Stimulated activated CD4-positive, alpha-beta T cell treated with anti-CD3 and anti-CD28 coated beads, Interleukin-15, amount 100 ng/mL, for 24 hours (primary cell): ENCODE measurements around the gene NGEF.
"Not testable (repeated sequence)": the region's sequence is repeated elsewhere in the genome, so short reads cannot be mapped to it uniquely, and the experiment has no call there.

Experiments
- DNase-seq: peaks from one replicate; pipeline ENCODE4 v3.0.0-alpha.2; 2020

The NGEF gene

GRCh38 chr2:233013027-233013461 lies at the start of gene NGEF:
TSS of gene NGEF (minus strand) at chr2:233013256. CDS start at chr2:232974890, 38,366 bp downstream.
- no peak for DNase-seq

DNA sequence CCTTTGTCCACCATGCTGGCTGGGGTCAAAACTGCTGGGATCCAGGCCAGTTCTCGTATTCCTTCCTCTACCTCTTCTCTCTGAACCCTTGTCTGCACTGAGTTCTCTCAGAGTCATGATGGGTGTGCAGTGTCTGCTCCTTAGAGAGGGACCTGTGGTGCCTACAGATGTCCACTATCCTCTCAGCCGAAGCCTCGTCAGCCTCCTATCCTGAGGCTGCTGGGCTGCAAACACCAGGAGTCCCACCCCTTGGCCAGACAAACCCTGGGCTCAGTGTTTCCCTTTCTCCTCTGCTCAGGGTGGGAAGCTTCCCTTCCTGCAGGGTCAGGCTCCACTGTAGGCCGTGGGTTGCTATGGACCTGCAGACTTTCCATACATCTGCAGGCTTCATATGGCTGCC lies 49.4 kb upstream of the NGEF start:
- no peak for DNase-seq

DNA sequence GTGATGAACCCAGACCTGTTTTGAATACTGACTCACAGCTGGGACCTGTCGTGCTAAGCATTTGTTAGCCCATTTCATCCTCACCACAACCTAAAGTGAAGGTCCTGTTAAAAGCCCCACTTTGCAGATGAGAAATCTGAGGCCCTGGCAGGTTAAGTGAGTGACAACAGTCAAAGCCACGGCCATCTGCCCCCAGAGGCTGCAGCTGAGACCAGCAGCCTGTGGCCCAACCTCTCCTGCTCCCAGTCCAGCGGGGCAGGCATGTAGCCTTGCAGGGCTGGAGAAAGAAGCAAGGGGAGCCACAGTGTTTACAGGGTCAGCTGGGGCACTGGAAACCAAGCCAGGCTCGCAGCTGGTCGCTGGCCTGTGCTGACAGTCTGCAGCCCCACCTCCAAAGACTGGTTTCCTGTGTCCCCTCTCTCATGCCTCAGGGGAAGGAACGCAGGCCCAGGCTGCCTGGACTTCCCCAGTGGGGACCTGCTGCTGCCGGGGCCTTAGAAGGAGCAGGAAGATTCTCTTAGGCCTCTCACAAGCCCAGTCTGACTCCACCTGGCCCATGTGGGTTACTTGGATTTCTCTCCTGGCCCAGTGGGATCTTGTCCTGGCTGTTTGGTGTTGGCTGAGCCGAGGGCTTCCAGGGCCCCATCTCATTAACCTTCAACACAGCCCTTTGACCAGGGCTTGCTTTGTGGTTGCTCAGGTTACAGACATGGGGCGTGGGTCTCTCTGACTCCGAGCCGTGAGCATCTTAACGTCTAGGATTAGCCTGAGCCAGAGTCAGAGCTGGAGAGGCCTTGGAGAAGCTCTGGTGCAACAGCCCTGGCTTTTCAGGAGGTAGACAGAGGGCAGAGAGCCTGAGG lies 48.8 kb upstream of the NGEF start:
- DNase-seq, result peak; percentile 57

DNA sequence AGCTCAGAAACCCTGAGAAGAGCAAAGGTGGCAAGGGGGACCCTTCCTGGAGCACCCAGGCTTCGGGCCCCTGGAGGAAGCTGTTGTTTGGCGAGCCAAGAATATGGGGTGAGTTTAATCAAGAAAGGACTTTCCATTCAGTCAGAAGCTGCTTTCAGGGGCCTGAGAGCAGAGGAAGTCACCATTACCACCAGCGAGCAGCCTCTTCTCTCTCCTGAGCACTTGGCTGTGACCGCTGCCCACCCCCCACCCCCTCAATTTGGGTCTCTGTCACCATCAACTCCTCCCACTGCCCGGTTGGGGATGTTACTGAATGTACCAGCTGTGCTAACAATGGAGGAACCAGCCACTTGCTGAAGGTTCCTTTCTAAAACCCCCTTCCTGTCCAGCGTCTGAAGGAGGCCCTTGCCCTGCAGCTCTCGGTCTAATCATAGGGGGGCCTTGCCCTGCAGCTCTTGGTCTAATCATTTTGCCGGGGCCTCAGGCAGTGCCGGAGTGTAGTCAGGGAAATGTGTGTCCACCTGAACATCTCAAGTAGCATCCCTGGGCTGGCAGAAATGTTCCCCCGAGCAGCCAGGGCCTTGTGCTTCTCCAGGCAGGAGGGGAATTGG lies 48.0 kb upstream of the NGEF start:
- peak; percentile 62 for DNase-seq

DNA sequence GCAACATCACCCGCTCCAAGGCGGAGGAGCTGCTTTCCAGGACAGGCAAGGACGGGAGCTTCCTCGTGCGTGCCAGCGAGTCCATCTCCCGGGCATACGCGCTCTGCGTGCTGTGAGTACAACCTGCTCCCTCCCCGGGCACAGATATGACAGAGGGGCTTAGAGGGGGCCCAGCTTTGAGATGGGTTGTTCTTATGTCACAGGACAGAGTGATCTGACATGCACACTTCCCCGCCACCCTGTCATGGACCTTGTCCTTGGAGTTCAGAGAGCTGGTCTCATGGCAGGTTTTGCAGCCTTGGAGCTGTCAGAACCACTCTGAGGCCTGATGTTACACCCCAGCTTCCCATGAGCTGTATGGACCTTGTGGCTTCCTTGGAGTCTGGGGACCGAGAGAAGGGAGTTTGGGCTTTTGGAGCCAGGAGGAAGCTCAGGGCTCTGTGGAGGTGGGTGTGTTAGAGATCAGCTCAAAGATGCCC lies 47.5 kb upstream of the NGEF start:
- DNase-seq, result no peak

GRCh38 chr2:233059797-233060500 lies 46.9 kb upstream of the NGEF start, which contains the start of gene INPP5D:
TSS of gene INPP5D (plus strand) at chr2:233060342. CDS start at chr2:233060479, 137 bp downstream.
- peak; percentile 78 for DNase-seq

DNA sequence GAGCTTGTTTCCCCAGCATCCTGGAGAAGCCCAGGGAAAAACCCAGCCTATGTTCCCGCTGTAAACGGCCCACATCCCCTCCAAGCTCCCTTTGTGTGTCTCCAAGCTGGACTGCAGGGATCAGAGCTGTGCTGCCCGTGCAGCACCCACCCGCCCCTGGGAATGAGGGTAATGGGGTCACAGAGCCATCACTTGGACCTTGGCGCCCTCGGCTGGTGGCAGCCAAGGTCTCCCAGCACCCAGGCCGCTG lies 46.4 kb upstream of the NGEF start:
- no peak for DNase-seq

- no peak for DNase-seq
Measured at GRCh38 chr2:233058717-233059546, 45.9 kb upstream of the NGEF start.

DNA sequence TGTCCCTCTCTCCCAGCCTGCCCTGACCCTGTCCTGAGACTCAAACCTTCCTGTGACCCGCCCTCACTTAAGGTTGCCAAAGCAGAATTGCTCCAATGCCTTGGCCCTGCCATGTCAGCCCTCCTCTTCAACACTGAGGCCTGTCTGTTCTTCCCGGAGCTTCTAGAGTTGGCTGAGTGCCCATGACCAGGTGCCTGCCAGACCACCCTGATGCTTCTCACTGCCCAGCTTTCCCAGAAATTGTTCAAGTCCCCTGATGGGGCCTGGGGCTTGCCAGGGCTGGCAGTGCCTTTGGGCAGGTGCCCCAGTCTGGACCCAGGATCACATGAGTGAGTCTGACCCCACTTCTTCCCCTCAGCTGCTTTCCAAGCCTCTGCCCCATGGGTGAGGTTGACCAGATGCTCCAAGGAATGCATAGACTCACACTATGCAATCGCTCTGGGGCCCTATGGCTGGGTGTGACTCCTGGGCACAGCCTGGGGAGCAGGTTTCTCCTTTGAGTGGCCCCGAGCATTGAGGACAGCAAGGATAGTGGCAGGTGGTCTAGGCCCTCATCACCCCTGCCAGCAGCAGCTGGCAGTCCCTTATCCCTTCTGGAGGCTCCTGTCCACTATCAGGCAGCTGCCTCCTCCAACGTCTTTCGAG lies 44.0 kb upstream of the NGEF start:
- DNase-seq, result no peak

GRCh38 chr2:233055362-233055761 lies 42.3 kb upstream of the NGEF start:
- DNase-seq, result no peak

DNA sequence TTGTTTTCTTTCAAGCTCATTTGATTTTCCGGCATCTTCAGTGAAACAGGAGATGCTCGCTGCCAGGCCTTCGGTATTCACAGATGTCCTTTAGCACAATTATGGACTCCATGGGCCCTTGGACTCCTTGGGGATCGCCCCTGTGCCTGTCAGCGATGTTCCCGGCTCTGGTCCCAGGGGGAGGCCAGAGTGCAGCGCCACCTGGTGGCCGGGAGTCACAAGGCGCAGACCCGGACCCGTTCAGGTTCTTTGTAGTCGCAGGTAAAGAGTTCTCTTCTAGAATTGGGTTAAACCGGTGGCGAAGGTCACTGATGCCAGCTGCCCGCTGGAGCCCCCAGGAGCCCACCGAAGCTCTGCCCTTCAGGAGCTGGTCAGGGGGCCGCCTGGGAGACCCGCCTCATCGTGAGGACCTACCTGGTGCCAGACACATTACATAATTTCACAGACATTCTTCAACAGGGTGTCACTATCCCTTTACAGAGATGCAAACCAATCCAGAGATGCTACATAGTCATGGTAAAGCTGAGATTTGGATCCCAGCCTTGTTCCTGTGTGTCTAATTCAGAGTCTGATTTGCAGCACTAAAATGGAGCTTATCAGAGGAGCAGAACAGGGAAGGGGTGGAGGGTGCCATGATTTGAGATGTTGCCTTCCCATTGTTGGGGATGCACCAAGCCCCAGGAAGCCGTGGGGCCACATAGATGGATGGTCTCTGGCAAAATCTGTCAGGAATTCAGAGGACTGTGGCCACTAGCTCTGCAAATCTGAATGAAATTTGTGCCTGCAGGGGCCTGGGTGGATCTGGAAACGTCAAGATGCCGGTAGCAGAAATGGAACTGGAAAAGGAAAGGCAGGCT lies 41.1 kb upstream of the NGEF start:
- peak; percentile 84 for DNase-seq

DNA sequence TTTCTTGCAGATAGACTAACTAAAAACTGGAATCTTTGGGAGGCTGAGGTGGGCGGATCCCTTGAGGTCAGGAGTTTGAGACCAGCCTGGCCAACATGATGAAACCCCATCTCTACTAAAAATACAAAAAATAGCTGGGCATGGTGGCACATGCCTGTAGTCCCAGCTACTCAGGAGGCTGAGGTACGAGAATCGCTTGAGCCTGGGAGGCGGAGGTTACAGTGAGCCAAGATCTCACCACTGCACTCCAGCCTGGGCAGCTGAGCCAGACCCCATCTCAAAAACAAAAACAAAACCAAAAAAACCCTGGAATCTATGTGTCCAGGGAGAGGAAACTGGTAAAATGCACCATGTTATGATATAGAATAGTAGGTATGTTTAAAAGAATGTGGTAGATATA lies 39.5 kb upstream of the NGEF start:
- DNase-seq, result not testable (repeated sequence)

DNA sequence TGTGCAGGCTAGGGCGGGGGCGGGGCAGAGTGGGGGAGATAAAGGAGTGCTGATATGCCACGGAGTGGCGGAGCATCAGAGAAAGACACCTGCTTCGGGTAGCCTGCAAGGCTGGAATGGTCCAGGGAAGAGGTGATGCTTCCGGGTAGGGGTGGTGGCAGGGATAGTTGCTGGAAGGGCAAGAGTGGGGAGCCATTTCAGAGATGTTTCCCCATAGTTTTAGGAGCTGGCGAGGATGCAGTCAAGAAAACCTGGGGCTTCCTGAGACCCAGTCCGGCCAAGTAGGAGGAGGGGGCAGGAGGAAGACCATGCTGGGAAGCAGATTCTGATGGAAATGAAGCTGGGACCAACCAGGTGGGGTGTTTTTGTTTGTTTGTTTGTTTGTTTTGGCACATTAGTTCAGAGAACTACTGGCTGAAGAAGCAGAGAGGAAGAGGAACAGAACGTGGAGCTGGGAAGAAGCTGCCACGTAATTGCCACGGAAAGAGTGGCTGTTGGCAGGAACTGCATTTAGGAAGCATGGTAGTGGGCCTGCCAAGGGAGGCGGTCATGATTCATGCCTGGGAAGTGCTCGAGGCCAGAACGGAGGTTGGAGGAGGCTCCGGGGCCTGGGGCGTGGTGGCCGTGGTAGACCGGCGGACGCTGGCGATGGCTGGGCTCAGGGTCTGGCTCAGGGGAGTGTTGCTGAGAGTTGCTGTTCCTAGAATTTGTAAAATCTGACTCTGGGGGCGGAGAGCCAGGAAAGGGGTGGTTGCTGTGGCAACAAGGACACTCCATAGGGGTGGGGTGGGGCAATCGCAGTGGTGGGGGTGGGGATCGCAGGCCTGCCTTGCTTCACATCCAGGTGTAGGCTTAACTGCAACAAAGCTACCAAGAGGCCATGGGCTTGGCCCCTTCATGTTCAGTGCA lies 38.4 kb upstream of the NGEF start:
- DNase-seq, result no peak

GRCh38 chr2:233049194-233049761 lies 36.2 kb upstream of the NGEF start:
- DNase-seq, result no peak

DNA sequence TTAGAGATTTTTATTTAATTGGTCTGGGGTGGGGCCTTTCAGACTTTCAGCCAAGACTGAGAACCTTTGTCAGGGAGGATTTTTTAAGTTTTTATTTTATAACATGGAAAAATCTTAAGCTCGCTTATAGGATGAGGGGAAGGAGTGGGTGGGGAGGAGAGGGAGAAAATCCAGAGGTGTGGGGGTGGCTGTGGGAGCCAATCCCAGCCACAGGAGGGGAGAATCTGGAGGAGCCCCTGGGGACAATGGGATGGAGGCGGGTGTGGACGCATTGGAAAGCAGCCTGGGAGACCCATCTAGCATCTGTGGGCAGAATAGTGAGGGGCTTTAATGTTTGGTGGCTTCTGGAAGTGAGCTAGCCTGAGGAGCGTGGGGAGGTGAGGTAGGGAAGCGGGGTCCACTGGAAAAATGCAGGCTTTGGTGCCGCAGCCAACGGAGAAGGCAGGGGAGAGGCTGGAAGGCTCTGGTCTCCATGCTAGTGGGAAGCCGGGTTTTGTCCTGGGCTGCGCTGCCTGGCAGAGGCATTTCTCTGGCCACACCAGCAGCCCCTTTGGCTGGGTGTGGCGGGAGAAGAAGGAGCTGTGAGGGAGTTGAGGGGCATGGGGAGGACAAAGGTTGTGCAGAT lies 35.6 kb upstream of the NGEF start:
- no peak for DNase-seq

- no peak for DNase-seq
Measured at GRCh38 chr2:233047667-233048066, 34.6 kb upstream of the NGEF start.

GRCh38 chr2:233047206-233047605 lies 34.1 kb upstream of the NGEF start:
- DNase-seq, result no peak

DNA sequence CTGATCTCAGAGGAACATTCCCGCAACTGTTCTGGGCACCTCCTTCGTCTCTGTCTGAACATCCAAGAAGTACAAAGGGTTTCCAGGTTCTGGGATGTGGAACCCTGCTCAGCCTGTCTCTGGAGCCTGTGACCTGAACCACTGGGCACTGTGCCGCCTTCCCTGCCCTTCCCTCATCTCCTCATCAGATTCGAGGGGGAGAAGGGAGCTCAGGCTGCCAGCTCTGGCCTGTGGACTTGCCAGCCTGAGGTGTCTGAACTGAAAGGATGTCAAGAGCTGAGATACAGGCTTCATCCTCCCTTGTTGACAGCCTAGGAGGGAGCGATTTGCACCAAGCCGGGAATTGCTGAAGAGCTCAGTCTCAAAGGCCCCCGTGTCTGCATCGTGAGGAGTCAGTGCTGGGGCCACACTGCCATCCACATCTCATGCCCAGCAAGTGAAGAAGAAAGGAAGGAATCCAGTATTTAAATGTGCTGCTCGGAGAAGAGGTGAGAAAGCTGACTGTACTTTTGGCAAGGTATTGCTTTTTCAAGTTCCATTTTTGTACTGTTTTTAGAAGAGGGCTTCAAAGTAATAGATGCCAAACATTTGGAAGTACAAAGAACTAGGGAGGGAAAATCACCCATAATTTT lies 32.0 kb upstream of the NGEF start:
- DNase-seq, result no peak

- no peak for DNase-seq
Measured at GRCh38 chr2:233042549-233042948, 29.5 kb upstream of the NGEF start.
